ENCODE measurements around the gene HIPK2.

The HIPK2 gene

GRCh38 chr7:139777948-139778841 lies at the start of gene HIPK2:
Gene HIPK2, minus strand, starts transcription at chr7:139777998. Its CDS starts 375 bp downstream, at chr7:139777623.
- peak; percentile 76 for DNase-seq (ENCODE audit: low spot score)

- DNase-seq (ENCODE audit: low spot score), result no peak
Observed at GRCh38 chr7:139827042-139827441, 49.2 kb upstream of the HIPK2 start.

- no peak for DNase-seq (ENCODE audit: low spot score)
Observed at GRCh38 chr7:139825666-139826290, 48.0 kb upstream of the HIPK2 start.

GRCh38 chr7:139823959-139824521 lies 46.2 kb upstream of the HIPK2 start:
- DNase-seq (ENCODE audit: low spot score), result no peak

GRCh38 chr7:139822855-139823254 lies 45.1 kb upstream of the HIPK2 start:
- no peak for DNase-seq (ENCODE audit: low spot score)

- DNase-seq (ENCODE audit: low spot score), result no peak
Observed at GRCh38 chr7:139821349-139822105, 43.7 kb upstream of the HIPK2 start.

- no peak for DNase-seq (ENCODE audit: low spot score)
Observed at GRCh38 chr7:139820089-139820488, 42.3 kb upstream of the HIPK2 start.

- no peak for DNase-seq (ENCODE audit: low spot score)
Observed at GRCh38 chr7:139817249-139817648, 39.5 kb upstream of the HIPK2 start.

GRCh38 chr7:139813689-139814088 lies 35.9 kb upstream of the HIPK2 start:
- DNase-seq (ENCODE audit: low spot score), result no peak

GRCh38 chr7:139813151-139813550 lies 35.4 kb upstream of the HIPK2 start:
- DNase-seq (ENCODE audit: low spot score), result no peak

GRCh38 chr7:139811066-139811465 lies 33.3 kb upstream of the HIPK2 start:
- no peak for DNase-seq (ENCODE audit: low spot score)

GRCh38 chr7:139808846-139809442 lies 31.1 kb upstream of the HIPK2 start:
- DNase-seq (ENCODE audit: low spot score), result no peak

GRCh38 chr7:139808427-139808826 lies 30.6 kb upstream of the HIPK2 start:
- no peak for DNase-seq (ENCODE audit: low spot score)

- DNase-seq (ENCODE audit: low spot score), result no peak
Observed at GRCh38 chr7:139807009-139807408, 29.2 kb upstream of the HIPK2 start.

- no peak for DNase-seq (ENCODE audit: low spot score)
Observed at GRCh38 chr7:139804571-139804970, 26.8 kb upstream of the HIPK2 start.

- DNase-seq (ENCODE audit: low spot score), result no peak
Observed at GRCh38 chr7:139799586-139799985, 21.8 kb upstream of the HIPK2 start.

- DNase-seq (ENCODE audit: low spot score), result no peak
Observed at GRCh38 chr7:139798892-139799291, 21.1 kb upstream of the HIPK2 start.

GRCh38 chr7:139798221-139798620 lies 20.4 kb upstream of the HIPK2 start:
- no peak for DNase-seq (ENCODE audit: low spot score)

GRCh38 chr7:139797607-139798006 lies 19.8 kb upstream of the HIPK2 start:
- DNase-seq (ENCODE audit: low spot score), result no peak

- no peak for DNase-seq (ENCODE audit: low spot score)
Observed at GRCh38 chr7:139791316-139791715, 13.5 kb upstream of the HIPK2 start.

- DNase-seq (ENCODE audit: low spot score), result no peak
Observed at GRCh38 chr7:139784648-139785047, 6.8 kb upstream of the HIPK2 start.

Measured in putamen (tissue), 1 donor.